ENCODE results near the gene ADAMTSL1.

ADAMTSL1 gene

DNA sequence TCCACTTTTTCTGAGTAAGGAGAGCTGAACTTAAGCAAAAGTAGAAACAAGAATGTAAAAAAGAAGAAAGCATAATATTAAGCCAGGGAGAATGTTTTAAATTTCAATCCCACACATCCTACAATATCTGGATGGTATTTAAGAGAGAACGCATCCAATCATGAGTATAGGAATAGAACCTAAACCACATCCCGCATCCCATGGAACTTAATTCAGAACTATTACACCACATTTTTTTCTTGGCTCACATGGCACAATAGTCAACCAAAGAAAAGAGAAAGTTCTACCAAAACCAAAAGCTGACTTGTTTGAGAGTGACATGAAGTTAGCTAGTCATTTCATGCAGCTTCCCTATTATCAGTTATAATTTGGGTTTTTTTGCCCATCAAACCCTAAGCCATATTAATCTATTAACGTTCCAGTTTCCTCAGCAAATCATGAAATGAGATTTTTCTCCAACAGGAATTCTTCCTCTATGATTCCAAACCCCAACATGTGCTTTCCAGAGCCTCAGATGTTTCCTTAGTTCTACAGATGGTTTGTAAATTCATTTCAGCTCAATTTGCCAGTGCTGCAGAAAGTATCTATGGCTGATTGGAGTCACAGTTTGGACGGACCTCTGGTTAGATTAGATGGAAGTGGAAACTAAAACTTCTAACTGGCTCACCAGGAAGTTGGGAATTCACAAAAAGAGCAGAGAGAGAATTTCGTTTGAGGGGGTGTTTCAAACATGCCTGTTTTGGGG lies 22.5 kb downstream of the ADAMTSL1 start:
- Histone ChIP-seq H2AFZ (ENCODE audit: low read depth, low read length) (no peak overlapping the region), H3K4me1 (ENCODE audit: insufficient read depth, low read length) (no peaks in the 10 kb centered on the region), H3K4me3 (ENCODE audit: low read depth in 1 of 2, low read length in 2 of 2) (no peak overlapping the region), H3K27me3 (ENCODE audit: insufficient read depth, low read length, poor library complexity) (no peaks in the 10 kb centered on the region), H3K79me2 (ENCODE audit: insufficient read depth, low read length) (no peaks in the 10 kb centered on the region), H3K27ac (ENCODE audit: low read length) (no peak overlapping the region), H3K9ac (ENCODE audit: low read depth, low read length) (no peak overlapping the region), H4K20me1 (ENCODE audit: insufficient read depth, low read length) (no peaks in the 10 kb centered on the region), H3K9me3 (ENCODE audit: insufficient read depth, low read length, severe bottlenecking) (no peaks in the 10 kb centered on the region), H3K4me2 (ENCODE audit: insufficient read depth, low read length) (no peak overlapping the region), H3K36me3 (ENCODE audit: insufficient read depth, low read length) (no peaks in the 10 kb centered on the region)
- no peak for ATAC-seq (ENCODE audit: insufficient read depth, low read depth)
- DNase-seq, result no peak
- TF ChIP-seq, protein P1, sequence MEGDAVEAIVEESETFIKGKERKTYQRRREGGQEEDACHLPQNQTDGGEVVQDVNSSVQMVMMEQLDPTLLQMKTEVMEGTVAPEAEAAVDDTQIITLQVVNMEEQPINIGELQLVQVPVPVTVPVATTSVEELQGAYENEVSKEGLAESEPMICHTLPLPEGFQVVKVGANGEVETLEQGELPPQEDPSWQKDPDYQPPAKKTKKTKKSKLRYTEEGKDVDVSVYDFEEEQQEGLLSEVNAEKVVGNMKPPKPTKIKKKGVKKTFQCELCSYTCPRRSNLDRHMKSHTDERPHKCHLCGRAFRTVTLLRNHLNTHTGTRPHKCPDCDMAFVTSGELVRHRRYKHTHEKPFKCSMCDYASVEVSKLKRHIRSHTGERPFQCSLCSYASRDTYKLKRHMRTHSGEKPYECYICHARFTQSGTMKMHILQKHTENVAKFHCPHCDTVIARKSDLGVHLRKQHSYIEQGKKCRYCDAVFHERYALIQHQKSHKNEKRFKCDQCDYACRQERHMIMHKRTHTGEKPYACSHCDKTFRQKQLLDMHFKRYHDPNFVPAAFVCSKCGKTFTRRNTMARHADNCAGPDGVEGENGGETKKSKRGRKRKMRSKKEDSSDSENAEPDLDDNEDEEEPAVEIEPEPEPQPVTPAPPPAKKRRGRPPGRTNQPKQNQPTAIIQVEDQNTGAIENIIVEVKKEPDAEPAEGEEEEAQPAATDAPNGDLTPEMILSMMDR (IDR thresholded peaks at IDR 0.05; ENCODE audit: borderline replicate concordance, extremely low read depth, low read length, poor library complexity, severe bottlenecking), result no peak
- TF ChIP-seq EZH2 (IDR thresholded peaks at IDR 0.05; ENCODE audit: borderline replicate concordance, low read depth, low read length, severe bottlenecking), result no peak

DNA sequence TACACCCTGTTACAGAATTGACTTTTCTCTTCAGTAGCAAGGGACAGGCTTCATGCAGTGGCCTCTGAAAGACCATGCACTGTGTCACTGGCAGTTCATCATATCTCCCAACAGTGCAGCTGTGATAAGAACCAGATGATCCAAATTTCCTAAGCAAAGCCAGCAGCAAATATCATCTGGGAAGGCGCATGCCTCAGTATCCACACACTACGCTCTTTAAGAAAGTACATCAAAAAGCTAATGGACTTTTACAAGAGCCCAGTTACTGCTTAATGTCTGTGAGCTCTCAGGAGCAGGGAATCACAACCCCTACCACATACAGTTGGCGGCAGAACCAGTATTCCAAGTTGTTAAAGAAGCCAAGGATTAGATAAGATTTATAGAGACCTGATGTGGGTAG lies 25.1 kb downstream of the ADAMTSL1 start:
- H3K79me2 ChIP-seq (ENCODE audit: insufficient read depth, low read length), result no peaks in the 10 kb centered on the region
- no peaks in the 10 kb centered on the region for H3K4me1 ChIP-seq (ENCODE audit: insufficient read depth, low read length)
- no peak overlapping the region for H3K27ac ChIP-seq (ENCODE audit: low read length)
- DNase-seq (no peak), ATAC-seq (ENCODE audit: insufficient read depth, low read depth) (no peak)
- no peak overlapping the region for H2AFZ ChIP-seq (ENCODE audit: low read depth, low read length)
- TF ChIP-seq EZH2 (IDR thresholded peaks at IDR 0.05; ENCODE audit: borderline replicate concordance, low read depth, low read length, severe bottlenecking), result no peak
- TF ChIP-seq, protein P1 (IDR thresholded peaks at IDR 0.05; ENCODE audit: borderline replicate concordance, extremely low read depth, low read length, poor library complexity, severe bottlenecking), result no peak
- no peaks in the 10 kb centered on the region for H3K9me3 ChIP-seq (ENCODE audit: insufficient read depth, low read length, severe bottlenecking)
- H3K27me3 ChIP-seq (ENCODE audit: insufficient read depth, low read length, poor library complexity), result no peaks in the 10 kb centered on the region
- no peak overlapping the region for H3K4me3 ChIP-seq (ENCODE audit: low read depth in 1 of 2, low read length in 2 of 2)
- H3K36me3 ChIP-seq (ENCODE audit: insufficient read depth, low read length), result no peaks in the 10 kb centered on the region
- no peaks in the 10 kb centered on the region for H4K20me1 ChIP-seq (ENCODE audit: insufficient read depth, low read length)
- H3K9ac ChIP-seq (ENCODE audit: low read depth, low read length), result no peak overlapping the region
- no peak overlapping the region for H3K4me2 ChIP-seq (ENCODE audit: insufficient read depth, low read length)

DNA sequence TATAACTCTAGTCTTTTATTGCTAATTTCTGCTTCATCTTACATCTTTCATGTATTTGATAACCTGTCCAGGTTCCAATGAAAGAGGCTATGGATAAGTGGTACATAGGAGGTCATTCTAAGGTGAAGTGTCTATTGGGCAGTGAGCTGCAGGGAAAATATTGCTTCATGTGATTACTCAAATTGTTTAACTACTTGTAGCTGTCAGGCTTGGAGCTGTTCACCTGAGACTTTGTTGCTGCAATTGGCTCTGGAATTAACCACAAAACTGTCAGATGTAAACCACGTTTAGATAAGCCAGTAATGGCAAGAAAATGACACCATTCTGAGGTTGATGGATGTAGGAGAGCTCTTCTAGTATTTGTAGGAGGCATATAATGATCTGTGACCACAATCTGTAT lies 26.0 kb downstream of the ADAMTSL1 start:
- Histone ChIP-seq H3K4me3 (ENCODE audit: low read depth in 1 of 2, low read length in 2 of 2) (no peak overlapping the region), H3K4me2 (ENCODE audit: insufficient read depth, low read length) (no peak overlapping the region), H3K27ac (ENCODE audit: low read length) (no peak overlapping the region), H3K79me2 (ENCODE audit: insufficient read depth, low read length) (no peaks in the 10 kb centered on the region), H3K4me1 (ENCODE audit: insufficient read depth, low read length) (no peaks in the 10 kb centered on the region), H4K20me1 (ENCODE audit: insufficient read depth, low read length) (no peaks in the 10 kb centered on the region), H3K9ac (ENCODE audit: low read depth, low read length) (no peak overlapping the region), H2AFZ (ENCODE audit: low read depth, low read length) (no peak overlapping the region), H3K9me3 (ENCODE audit: insufficient read depth, low read length, severe bottlenecking) (no peaks in the 10 kb centered on the region), H3K36me3 (ENCODE audit: insufficient read depth, low read length) (no peaks in the 10 kb centered on the region), H3K27me3 (ENCODE audit: insufficient read depth, low read length, poor library complexity) (no peaks in the 10 kb centered on the region)
- no peak for ATAC-seq (ENCODE audit: insufficient read depth, low read depth)
- DNase-seq, result no peak
- TF ChIP-seq, protein P1 (IDR thresholded peaks at IDR 0.05; ENCODE audit: borderline replicate concordance, extremely low read depth, low read length, poor library complexity, severe bottlenecking), result no peak

Data from DND-41 (cell line).